Caco-2 (cell line): ENCODE data around the gene USP8. TPM values are rescaled to one million over a fixed set of nuclear protein-coding genes. Genes with fewer than 3 reads are reported as not detected.

Source experiments
- BruUV-seq: library from RNA; stranded (reverse); fragments of 400-500 nt; replicated peaks from 2 replicates; lab custom pipeline; 2021; lab: Mats Ljungman, UMichigan
- CTCF ChIA-PET: fragments of 300-600 bp; sonication (Branson Sonifier 250); formaldehyde crosslinking; loops from one replicate; lab custom pipeline; 2022; ENCODE audit warnings: antibody characterized with exemption; lab: Charles Lee
- POLR2A ChIA-PET: fragments of 300-600 bp; sonication (Branson Sonifier 250); formaldehyde crosslinking; loops from one replicate; lab custom pipeline; 2022; ENCODE audit warnings: antibody characterized with exemption; lab: Charles Lee
- DNase-seq, 2 experiments: peaks; one replicate each; pipeline versions ENCODE4 v3.0.0 to v3.0.0-alpha.2; 2020 to 2022
- H3K27me3 ChIP-seq: replicated peaks from 2 replicates; pipeline ENCODE4 v1.6.0; 2011; ENCODE audit warnings: low read length; ENCODE audit not compliant: control insufficient read depth, insufficient read depth
- H3K36me3 ChIP-seq: 2 replicates; pipeline ENCODE4 v1.5.1; 2011; ENCODE audit warnings: low read length; ENCODE audit not compliant: control insufficient read depth, insufficient read depth
- H3K4me1 ChIP-seq: fragments of 250-450 bp; sonication (Bioruptor Pico); 2 replicates; pipeline ENCODE4 v1.5.1; 2020; ENCODE audit warnings: mild to moderate bottlenecking
- H3K4me3 ChIP-seq: 2 replicates; pipeline ENCODE4 v1.5.1; 2011; ENCODE audit warnings: low read depth, mild to moderate bottlenecking, control low read depth, low read length
- H3K9me3 ChIP-seq: fragments of 250-450 bp; sonication (Bioruptor Pico); 2 replicates; pipeline ENCODE4 v1.5.1; 2020; ENCODE audit warnings: mild to moderate bottlenecking, moderate library complexity
- H3K27ac Mint-ChIP-seq: one replicate; pipeline ENCODE4 v1.8.0; 2022; ENCODE audit warnings: mixed read lengths; ENCODE audit not compliant: unreplicated experiment
- H3K27me3 Mint-ChIP-seq: one replicate; pipeline ENCODE4 v1.8.0; 2022; ENCODE audit warnings: mixed read lengths; ENCODE audit not compliant: insufficient read depth, unreplicated experiment
- H3K36me3 Mint-ChIP-seq: one replicate; pipeline ENCODE4 v1.8.0; 2022; ENCODE audit warnings: mild to moderate bottlenecking, mixed read lengths; ENCODE audit not compliant: insufficient read depth, unreplicated experiment
- H3K4me1 Mint-ChIP-seq: one replicate; pipeline ENCODE4 v1.8.0; 2022; ENCODE audit warnings: low read depth, mixed read lengths; ENCODE audit not compliant: unreplicated experiment
- H3K4me3 Mint-ChIP-seq: one replicate; pipeline ENCODE4 v1.8.0; 2022; ENCODE audit warnings: mild to moderate bottlenecking, moderate library complexity, mixed read lengths; ENCODE audit not compliant: unreplicated experiment
- H3K9me3 Mint-ChIP-seq: one replicate; pipeline ENCODE4 v1.8.0; 2022; ENCODE audit warnings: mixed read lengths; ENCODE audit not compliant: unreplicated experiment
- intact Hi-C: fragments of 100-400 bp; cut with micrococcal nuclease; formaldehyde crosslinking; loops from one replicate; pipeline ENCODE4 v1.10.0; 2022; ENCODE audit not compliant: unreplicated experiment
- total RNA-seq: library from RNA; stranded (reverse); gene quantifications from 2 replicates; pipeline ENCODE4 v1.2.3, GENCODE V29; 2022
- TF ChIP-seq, protein P1 (sequence below), 2 experiments: fragments of 200-600 bp in 1 of 2; IDR thresholded peaks; 1 replicate in 1 of 2; 2 replicates in 1 of 2; pipeline versions ENCODE4 v1.5.1 to v1.8.0; 2011 to 2022; ENCODE audit warnings: antibody characterized with exemption in 1 of 2, control low read depth in 1 of 2, inconsistent platforms in 1 of 2, low read depth in 1 of 2, low read length in 1 of 2, mild to moderate bottlenecking in 1 of 2, moderate library complexity in 1 of 2; ENCODE audit not compliant: insufficient read depth in 1 of 2, severe bottlenecking in 1 of 2, unreplicated experiment in 1 of 2

Gene USP8
- total RNA-seq, 1 experiment from 2014 or later: 56.2 TPM

DNA sequence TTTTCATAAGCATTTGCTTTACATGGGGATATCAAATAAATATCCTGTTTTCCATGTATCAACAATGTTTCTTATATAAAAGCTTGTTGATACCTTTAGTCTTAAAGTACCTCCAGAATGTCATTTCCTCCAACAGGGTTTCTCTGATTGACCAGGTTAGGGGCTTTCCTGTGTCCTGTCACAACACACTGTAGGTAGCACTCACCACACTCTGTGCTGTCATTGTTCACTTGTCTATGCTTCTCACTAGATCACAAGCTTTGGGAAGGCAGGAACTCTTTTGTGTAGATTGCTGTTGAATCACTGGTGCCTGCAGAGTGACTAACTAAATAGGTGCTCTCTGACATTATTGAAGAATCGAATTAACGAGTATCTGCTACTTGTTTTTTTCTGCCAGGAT lies 72.5 kb downstream of the USP8 start:
- H3K27me3 ChIP-seq: no peaks in the 10 kb centered on the region
- intact Hi-C loops: no loop called here

DNA sequence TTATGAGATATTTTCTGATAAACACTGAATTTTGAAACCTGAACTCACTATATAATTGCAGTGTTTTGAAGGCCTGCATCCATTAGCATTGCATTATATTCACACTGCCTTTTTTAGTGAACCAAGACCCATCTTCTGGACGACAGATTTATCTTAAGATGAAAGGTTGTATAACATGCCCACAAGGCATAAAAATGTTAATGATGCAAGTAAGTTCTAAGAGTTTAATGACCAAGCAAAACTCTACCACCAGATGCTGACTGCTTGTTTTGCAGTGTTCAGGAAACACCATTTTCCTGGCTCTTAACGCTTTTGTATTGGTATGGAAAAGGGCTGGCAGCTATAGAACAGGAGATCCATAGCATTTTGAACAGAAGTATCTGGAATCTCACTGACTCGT lies 76.1 kb downstream of the USP8 start:
- Mint-ChIP-seq H3K9me3 (no peaks in the 10 kb centered on the region), H3K36me3 (peaks cover 45% of the 10 kb centered on the region), H3K4me3 (no peak overlapping the region), H3K27me3 (no peaks in the 10 kb centered on the region), H3K27ac (no peak overlapping the region), H3K4me1 (no peaks in the 10 kb centered on the region)
- no peak for DNase-seq
- Histone ChIP-seq H3K27me3 (no peaks in the 10 kb centered on the region), H3K4me1 (no peaks in the 10 kb centered on the region), H3K4me3 (no peak overlapping the region), H3K9me3 (no peaks in the 10 kb centered on the region), H3K36me3 (no peaks in the 10 kb centered on the region; the same call in none of the 2 replicates)
- ChIA-PET CTCF (no interaction called here), POLR2A (no interaction called here)
- intact Hi-C loops: no loop called here
- TF ChIP-seq, protein P1, sequence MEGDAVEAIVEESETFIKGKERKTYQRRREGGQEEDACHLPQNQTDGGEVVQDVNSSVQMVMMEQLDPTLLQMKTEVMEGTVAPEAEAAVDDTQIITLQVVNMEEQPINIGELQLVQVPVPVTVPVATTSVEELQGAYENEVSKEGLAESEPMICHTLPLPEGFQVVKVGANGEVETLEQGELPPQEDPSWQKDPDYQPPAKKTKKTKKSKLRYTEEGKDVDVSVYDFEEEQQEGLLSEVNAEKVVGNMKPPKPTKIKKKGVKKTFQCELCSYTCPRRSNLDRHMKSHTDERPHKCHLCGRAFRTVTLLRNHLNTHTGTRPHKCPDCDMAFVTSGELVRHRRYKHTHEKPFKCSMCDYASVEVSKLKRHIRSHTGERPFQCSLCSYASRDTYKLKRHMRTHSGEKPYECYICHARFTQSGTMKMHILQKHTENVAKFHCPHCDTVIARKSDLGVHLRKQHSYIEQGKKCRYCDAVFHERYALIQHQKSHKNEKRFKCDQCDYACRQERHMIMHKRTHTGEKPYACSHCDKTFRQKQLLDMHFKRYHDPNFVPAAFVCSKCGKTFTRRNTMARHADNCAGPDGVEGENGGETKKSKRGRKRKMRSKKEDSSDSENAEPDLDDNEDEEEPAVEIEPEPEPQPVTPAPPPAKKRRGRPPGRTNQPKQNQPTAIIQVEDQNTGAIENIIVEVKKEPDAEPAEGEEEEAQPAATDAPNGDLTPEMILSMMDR (IDR thresholded peaks at IDR 0.05; ENCODE audit: insufficient read depth in 1 of 2, low read depth in 1 of 2, low read length in 1 of 2, severe bottlenecking in 1 of 2, unreplicated experiment in 1 of 2): no peak
- BruUV-seq: no TSS peak

More for the DNA sequence above, 72.5 kb downstream of the USP8 start:
- H3K36me3 Mint-ChIP-seq: peaks cover 51% of the 10 kb centered on the region
- H3K27ac Mint-ChIP-seq: no peak overlapping the region
- Histone ChIP-seq H3K4me1 (no peaks in the 10 kb centered on the region), H3K4me3 (no peak overlapping the region), H3K36me3 (no peaks in the 10 kb centered on the region; the same call in none of the 2 replicates), H3K9me3 (no peaks in the 10 kb centered on the region)
- ChIA-PET POLR2A (no interaction called here), CTCF (no interaction called here)
- no peaks in the 10 kb centered on the region for H3K4me1 Mint-ChIP-seq
- no peak overlapping the region for H3K4me3 Mint-ChIP-seq
- H3K27me3 Mint-ChIP-seq: no peaks in the 10 kb centered on the region
- TF ChIP-seq, protein P1 (IDR thresholded peaks at IDR 0.05; ENCODE audit: insufficient read depth in 1 of 2, low read depth in 1 of 2, low read length in 1 of 2, severe bottlenecking in 1 of 2, unreplicated experiment in 1 of 2): no peak
- BruUV-seq: no TSS peak
- no peak for DNase-seq
- H3K9me3 Mint-ChIP-seq: no peaks in the 10 kb centered on the region

- no peaks in the 10 kb centered on the region for H3K27me3 Mint-ChIP-seq
- intact Hi-C loops: no loop called here
- no peak for DNase-seq
- H3K27ac Mint-ChIP-seq: no peak overlapping the region
- H3K36me3 Mint-ChIP-seq: peaks cover 44% of the 10 kb centered on the region
- Histone ChIP-seq H3K4me3 (no peak overlapping the region), H3K9me3 (no peaks in the 10 kb centered on the region), H3K27me3 (no peaks in the 10 kb centered on the region), H3K4me1 (no peaks in the 10 kb centered on the region), H3K36me3 (no peaks in the 10 kb centered on the region; the same call in none of the 2 replicates)
- no peaks in the 10 kb centered on the region for H3K4me1 Mint-ChIP-seq
- ChIA-PET CTCF (no interaction called here), POLR2A (interaction anchor here (0.6 kb wide), 1 partner anchor 79 kb away, joined by 10 read pairs; no protein-coding TSS in a partner anchor)
- TF ChIP-seq, protein P1 (IDR thresholded peaks at IDR 0.05; ENCODE audit: insufficient read depth in 1 of 2, low read depth in 1 of 2, low read length in 1 of 2, severe bottlenecking in 1 of 2, unreplicated experiment in 1 of 2): no peak
- BruUV-seq: no TSS peak
- no peak overlapping the region for H3K4me3 Mint-ChIP-seq
- no peaks in the 10 kb centered on the region for H3K9me3 Mint-ChIP-seq
Measured at GRCh38 chr15:50501815-50502214, 77.6 kb downstream of the USP8 start.
